H7 (cell line): ENCODE data around the gene ARGFX. TPM values are rescaled to one million over a fixed set of nuclear protein-coding genes. Genes with fewer than 3 reads are reported as not detected.
"Not testable (repeated sequence)": the region's sequence is repeated elsewhere in the genome, so short reads cannot be mapped to it uniquely, and the experiment has no call there.

Experiments used
- DNase-seq: peaks from one replicate; pipeline ENCODE4 v3.0.0; 2012
- H3K27me3 ChIP-seq: 2 replicates; pipeline ENCODE4 v1.6.0; 2011; ENCODE audit warnings: mild to moderate bottlenecking, low read length; ENCODE audit not compliant: control insufficient read depth, insufficient read depth
- H3K36me3 ChIP-seq: replicated peaks from 2 replicates; pipeline ENCODE4 v1.5.1; 2011; ENCODE audit warnings: low read length; ENCODE audit not compliant: control insufficient read depth, insufficient read depth
- H3K4me3 ChIP-seq: 2 replicates; pipeline ENCODE4 v1.5.1; 2011; ENCODE audit warnings: low read depth, mild to moderate bottlenecking, control low read depth, low read length, moderate library complexity; ENCODE audit not compliant: insufficient read depth
- total RNA-seq: library from RNA; depleted of rRNA; stranded (reverse); fragments of >200 nt; shearing (Covaris generic); gene quantifications from 2 replicates; pipeline ENCODE4 v1.2.3, GENCODE V29; 2014; rRNA removed

ARGFX gene
- total RNA-seq, 1 experiment from 2014 or later = not detected

- H3K4me3 ChIP-seq = no peak overlapping the region
- DNase-seq = no peak
- H3K36me3 ChIP-seq = no peaks in the 10 kb centered on the region
- H3K27me3 ChIP-seq = no peaks in the 10 kb centered on the region
Measured at GRCh38 chr3:121581691-121582090, 13.9 kb downstream of the ARGFX start.

GRCh38 chr3:121584418-121584817 is 16.7 kb downstream of the ARGFX start:
- Histone ChIP-seq H3K36me3 (no peaks in the 10 kb centered on the region), H3K27me3 (no peaks in the 10 kb centered on the region), H3K4me3 (no peak overlapping the region)
- no peak for DNase-seq

- Histone ChIP-seq H3K36me3 (no peaks in the 10 kb centered on the region), H3K4me3 (no peak within 1 kb of the TSS)
- DNase-seq = peak; percentile 56
Measured at GRCh38 chr3:121592856-121593702, 25.3 kb downstream of the ARGFX start, which contains the start of gene FBXO40. Gene FBXO40 (plus strand): TSS chr3:121593379. CDS start chr3:121620576, 27,197 bp downstream.

GRCh38 chr3:121593806-121594205 is 26.1 kb downstream of the ARGFX start:
- not testable (repeated sequence) for H3K27me3 ChIP-seq, H3K36me3 ChIP-seq, H3K4me3 ChIP-seq, DNase-seq

More at GRCh38 chr3:121592856-121593702, 25.3 kb downstream of the ARGFX start, which contains the start of gene FBXO40:
- no peaks in the 10 kb centered on the region for H3K27me3 ChIP-seq

- no peaks in the 10 kb centered on the region for H3K36me3 ChIP-seq
- H3K27me3 ChIP-seq = no peaks in the 10 kb centered on the region
- no peak overlapping the region for H3K4me3 ChIP-seq
- no peak for DNase-seq
Measured at GRCh38 chr3:121594850-121595249, 27.1 kb downstream of the ARGFX start.

- H3K4me3 ChIP-seq = no peak overlapping the region
- H3K27me3 ChIP-seq = no peaks in the 10 kb centered on the region
- no peak for DNase-seq
- H3K36me3 ChIP-seq = no peaks in the 10 kb centered on the region
Measured at GRCh38 chr3:121595765-121596406, 28.1 kb downstream of the ARGFX start.

- DNase-seq = no peak
- H3K27me3 ChIP-seq = no peaks in the 10 kb centered on the region
- H3K4me3 ChIP-seq = no peak overlapping the region
- no peaks in the 10 kb centered on the region for H3K36me3 ChIP-seq
Measured at GRCh38 chr3:121598564-121598963, 30.8 kb downstream of the ARGFX start.

GRCh38 chr3:121599900-121600299 is 32.2 kb downstream of the ARGFX start:
- not testable (repeated sequence) for DNase-seq, H3K36me3 ChIP-seq, H3K27me3 ChIP-seq, H3K4me3 ChIP-seq

- H3K27me3 ChIP-seq = no peaks in the 10 kb centered on the region
Measured at GRCh38 chr3:121601212-121601812, 33.6 kb downstream of the ARGFX start.

GRCh38 chr3:121604759-121605158 is 37.0 kb downstream of the ARGFX start:
- Histone ChIP-seq H3K4me3 (no peak overlapping the region), H3K36me3 (no peaks in the 10 kb centered on the region)
- DNase-seq = no peak

More at GRCh38 chr3:121601212-121601812, 33.6 kb downstream of the ARGFX start:
- DNase-seq = no peak
- no peak overlapping the region for H3K4me3 ChIP-seq
- H3K36me3 ChIP-seq = no peaks in the 10 kb centered on the region

GRCh38 chr3:121606106-121606505 is 38.4 kb downstream of the ARGFX start:
- no peak for DNase-seq
- no peaks in the 10 kb centered on the region for H3K27me3 ChIP-seq
- no peak overlapping the region for H3K4me3 ChIP-seq
- H3K36me3 ChIP-seq = no peaks in the 10 kb centered on the region

More at GRCh38 chr3:121604759-121605158, 37.0 kb downstream of the ARGFX start:
- no peaks in the 10 kb centered on the region for H3K27me3 ChIP-seq

Other genes starting within 250 kb of the ARGFX start
- 9.4 and 13.3 TPM in 2 replicates for gene POLQ, start 22.0 kb upstream of the ARGFX start, total RNA-seq
- under 0.01 TPM in 1 of 2 replicates, not detected in the other for gene FBXO40, start 25.4 kb downstream of the ARGFX start, total RNA-seq
- gene HCLS1, start 93.0 kb downstream of the ARGFX start, total RNA-seq = 0.48 and 0.74 TPM in 2 replicates
- 9.0 and 17.4 TPM in 2 replicates for gene GOLGB1, start 181.8 kb downstream of the ARGFX start, total RNA-seq